ENCODE results near the gene RDH13. TPM values are rescaled to one million over a fixed set of nuclear protein-coding genes. Genes with fewer than 3 reads are reported as not detected.

The RDH13 gene
- total and polyA plus RNA-seq, 10 of the 15 experiments (the other 5 are each of a cell fraction or from before 2014, with no cell fraction given) = 1.3 to 11.6 (median 8.9) TPM

- Histone ChIP-seq H3K9me3 (replicated peaks; ENCODE audit: control insufficient read depth, insufficient read depth, low read length) (no peaks in the 10 kb centered on the region), H3K4me1 (ENCODE audit: control insufficient read depth, insufficient read depth, low read length) (no peaks in the 10 kb centered on the region), H3K9ac (ENCODE audit: control insufficient read depth, insufficient read depth, low read length) (no peak overlapping the region), H3K27ac (ENCODE audit: control insufficient read depth, insufficient read depth) (no peak overlapping the region), H3K27me3 (replicated peaks in 1 of 2; ENCODE audit: control insufficient read depth in 2 of 2, insufficient read depth in 2 of 2, low read length in 1 of 2) (no peaks in the 10 kb centered on the region), H3K4me3 (no peak overlapping the region), H4K20me1 (ENCODE audit: control insufficient read depth, insufficient read depth) (no peaks in the 10 kb centered on the region), H3K4me2 (ENCODE audit: control insufficient read depth, insufficient read depth) (no peak overlapping the region), H2AFZ (ENCODE audit: control insufficient read depth, low read depth, low read length) (no peak overlapping the region), H3K79me2 (ENCODE audit: control insufficient read depth, insufficient read depth, low read length) (no peaks in the 10 kb centered on the region), H3K36me3 (ENCODE audit: control insufficient read depth in 2 of 2, insufficient read depth in 2 of 2, low read length in 1 of 2) (no peaks in the 10 kb centered on the region)
- TF ChIP-seq SMC3 (IDR thresholded peaks at IDR 0.05; ENCODE audit: borderline replicate concordance, low read length) = no peak
- no peak for TF ChIP-seq TBL1XR1 (IDR thresholded peaks at IDR 0.05; ENCODE audit: low read depth, low read length)
- no peak for TF ChIP-seq CBFB (IDR thresholded peaks at IDR 0.05; ENCODE audit: low read depth)
- no peak for TF ChIP-seq NBN (IDR thresholded peaks at IDR 0.05)
- TF ChIP-seq HSF1 (IDR thresholded peaks at IDR 0.05; ENCODE audit: low read depth, low read length) = no peak
- no peak for TF ChIP-seq MEF2B (IDR thresholded peaks at IDR 0.05; ENCODE audit: partially characterized antibody, poor library complexity, severe bottlenecking)
- TF ChIP-seq CHD4 (IDR thresholded peaks at IDR 0.05) = no peak
- no peak for TF ChIP-seq HCFC1 (IDR thresholded peaks at IDR 0.05; ENCODE audit: low read length)
- FAIRE-seq (no peak), ATAC-seq (no peak), DNase-seq (ENCODE audit: low read depth, low spot score) (no peak)
- intact Hi-C loops (cut with micrococcal nuclease; ENCODE audit: unreplicated experiment) (no loop called here), in situ Hi-C loops (cut with MboI) (no loop called here)
- BruUV-seq (replicated peaks) = no TSS peak
- CTCF ChIA-PET = no interaction called here
- POLR2A ChIA-PET = no interaction called here
- RAD21 ChIA-PET (ENCODE audit: unreplicated experiment) = no interaction called here
- SMC1A ChIA-PET (ENCODE audit: uncharacterized antibody, unreplicated experiment) = no interaction called here
- 50% methylated on average over 9 of the region's 9 CpGs for WGBS (ENCODE audit: insufficient coverage, insufficient replicate concordance, low lambda C conversion rate, missing lambda C conversion rate)
Measured at GRCh38 chr19:55018633-55019032, 44.3 kb downstream of the RDH13 start.

GRCh38 chr19:55018216-55018615 lies 44.7 kb downstream of the RDH13 start:
- Histone ChIP-seq H3K9me3 (replicated peaks; ENCODE audit: control insufficient read depth, insufficient read depth, low read length) (no peaks in the 10 kb centered on the region), H3K4me3 (no peak overlapping the region), H3K79me2 (ENCODE audit: control insufficient read depth, insufficient read depth, low read length) (no peaks in the 10 kb centered on the region), H3K36me3 (ENCODE audit: control insufficient read depth in 2 of 2, insufficient read depth in 2 of 2, low read length in 1 of 2) (no peaks in the 10 kb centered on the region), H3K27ac (ENCODE audit: control insufficient read depth, insufficient read depth) (no peak overlapping the region), H3K9ac (ENCODE audit: control insufficient read depth, insufficient read depth, low read length) (no peak overlapping the region), H2AFZ (ENCODE audit: control insufficient read depth, low read depth, low read length) (no peak overlapping the region), H3K4me2 (ENCODE audit: control insufficient read depth, insufficient read depth) (no peak overlapping the region), H3K27me3 (replicated peaks in 1 of 2; ENCODE audit: control insufficient read depth in 2 of 2, insufficient read depth in 2 of 2, low read length in 1 of 2) (no peaks in the 10 kb centered on the region), H3K4me1 (ENCODE audit: control insufficient read depth, insufficient read depth, low read length) (no peaks in the 10 kb centered on the region), H4K20me1 (ENCODE audit: control insufficient read depth, insufficient read depth) (no peaks in the 10 kb centered on the region)
- intact Hi-C loops (cut with micrococcal nuclease; ENCODE audit: unreplicated experiment) = no loop called here
- CTCF ChIA-PET = no interaction called here
- no peak for DNase-seq (ENCODE audit: low read depth, low spot score)
- no peak for ATAC-seq
- FAIRE-seq = no peak
- POLR2A ChIA-PET = no interaction called here
- RAD21 ChIA-PET (ENCODE audit: unreplicated experiment) = no interaction called here
- WGBS (ENCODE audit: insufficient coverage, insufficient replicate concordance, low lambda C conversion rate, missing lambda C conversion rate) = 54% methylated on average over 15 of the region's 15 CpGs
- SMC1A ChIA-PET (ENCODE audit: uncharacterized antibody, unreplicated experiment) = no interaction called here
- in situ Hi-C loops (cut with MboI) = no loop called here
- TSS peak; percentile 54 for BruUV-seq (replicated peaks)
- TF ChIP-seq IKZF1 (conservative IDR thresholded peaks at IDR 0.05) (no peak), TCF7 (IDR thresholded peaks at IDR 0.05; ENCODE audit: borderline replicate concordance) (no peak), SREBF1 (IDR thresholded peaks at IDR 0.05; ENCODE audit: low read length) (no peak), ZNF274 (IDR thresholded peaks at IDR 0.05; ENCODE audit: insufficient read depth, insufficient read length) (no peak), RB1 (IDR thresholded peaks at IDR 0.05; ENCODE audit: borderline replicate concordance) (no peak), RAD51 (IDR thresholded peaks at IDR 0.05) (no peak), ZNF384 (IDR thresholded peaks at IDR 0.05; ENCODE audit: borderline replicate concordance, low read depth, low read length) (no peak), ETV6 (conservative IDR thresholded peaks at IDR 0.05 in 1 of 2, IDR thresholded peaks at IDR 0.05 in 1 of 2; ENCODE audit: borderline replicate concordance in 1 of 2, low read depth in 1 of 2) (no peak), HDAC2 (IDR thresholded peaks at IDR 0.05) (no peak), HCFC1 (IDR thresholded peaks at IDR 0.05; ENCODE audit: low read length) (no peak), SRF (IDR thresholded peaks at IDR 0.05; ENCODE audit: low read depth in 2 of 2, low read length in 2 of 2) (no peak), RCOR1 (conservative IDR thresholded peaks at IDR 0.05; ENCODE audit: low read depth, low read length) (no peak), KLF5 (IDR thresholded peaks at IDR 0.05; ENCODE audit: partially characterized antibody) (no peak)

Data from GM12878 (cell line).